Kidney (tissue), 14 donors: ENCODE measurements around the gene PIGO. TPM values are rescaled to one million over a fixed set of nuclear protein-coding genes. Genes with fewer than 3 reads are reported as not detected.

ENCODE experiments used
- DNase-seq, 5 donors: peaks; one replicate each; pipeline ENCODE4 v3.0.0-alpha.2; 2013 to 2020
- FAIRE-seq: peaks from 2 replicates; lab custom pipeline; 2012; peaks lifted over from hg19 to GRCh38; lab: Jason Lieb, UNC
- H3K27ac ChIP-seq, 2 donors: one replicate each; pipeline ENCODE4 v1.7.0; 2013; ENCODE audit warnings: low read depth in 2 of 2, low read length in 2 of 2, inconsistent platforms in 1 of 2
- H3K27me3 ChIP-seq: one replicate; pipeline ENCODE4 v1.7.1; 2013; ENCODE audit warnings: low read length, inconsistent platforms; ENCODE audit not compliant: control insufficient read depth, insufficient read depth
- H3K36me3 ChIP-seq, 3 donors: one replicate each; pipeline versions ENCODE4 v1.7.0 to v1.7.1; 2013; ENCODE audit warnings: low read length in 3 of 3, control low read depth in 1 of 3, inconsistent platforms in 1 of 3; ENCODE audit not compliant: insufficient read depth in 3 of 3, control insufficient read depth in 2 of 3
- H3K4me1 ChIP-seq, 3 donors: one replicate each; pipeline versions ENCODE4 v1.7.0 to v1.7.1; 2013; ENCODE audit warnings: low read length in 3 of 3, inconsistent platforms in 1 of 3, low read depth in 1 of 3; ENCODE audit not compliant: control insufficient read depth in 2 of 3, insufficient read depth in 2 of 3
- H3K4me3 ChIP-seq, 3 donors: one replicate each; pipeline versions ENCODE4 v1.7.0 to v1.8.1; 2013; ENCODE audit warnings: low read length in 3 of 3, control low read depth in 1 of 3, inconsistent platforms in 1 of 3
- H3K9ac ChIP-seq, 3 donors: one replicate each; pipeline versions ENCODE4 v1.7.0 to v1.7.1; 2013; ENCODE audit warnings: low read length in 3 of 3, control low read depth in 1 of 3, inconsistent platforms in 1 of 3
- H3K9me3 ChIP-seq, 3 donors: one replicate each; pipeline versions ENCODE4 v1.7.0 to v1.7.1; 2013; ENCODE audit warnings: low read length in 3 of 3, control low read depth in 1 of 3, inconsistent platforms in 1 of 3; ENCODE audit not compliant: control insufficient read depth in 2 of 3, insufficient read depth in 1 of 3
- intact Hi-C: fragments of 100-400 bp; cut with DNase I; formaldehyde crosslinking; loops from one replicate; pipeline ENCODE4 v1.11.1; 2022
- polyA plus RNA-seq: library from polyadenylated mRNA; stranded (reverse); fragments of 350-450 nt; fragmentation: Illumina TruSeq; extraction: RNeasy Lipid Tissue Mini Kit (QIAGEN cat#74804); gene quantifications from one replicate; pipeline ENCODE4 v1.2.3, GENCODE V29; 2014; ENCODE audit warnings: low read depth, low replicate concordance; ENCODE audit not compliant: insufficient read depth
- total RNA-seq: library from RNA; stranded (reverse); fragmentation: NEBNext Ultra II Directional; extraction: Animal tissue kit (Norgen Biotek cat#: 25700); gene quantifications from one replicate; pipeline ENCODE4 v1.2.1, GENCODE V29; 2021
- TF ChIP-seq, protein P1 (sequence below): IDR thresholded peaks from 3 replicates; pipeline ENCODE4 v1.5.1; 2012; ENCODE audit warnings: mild to moderate bottlenecking, moderate library complexity, borderline replicate concordance; ENCODE audit not compliant: insufficient read depth; ENCODE audit errors: extremely low read depth
- donor health status: control.
- donor health status: control.
- donor health status: control.
- donor health status: control.
- donor health status: control.
- donor health status: DM: yes; HTN: yes; CAD: no.
- donor health status: Normal renal cell carcinoma (clear cell type).

The PIGO gene
- total and polyA plus RNA-seq, 2 donors from 2014 or later = 28.1 to 34.9 TPM

GRCh38 chr9:35114840-35115628 lies 18.6 kb upstream of the PIGO start:
- intact Hi-C loops = no loop called here
- TF ChIP-seq, protein P1, sequence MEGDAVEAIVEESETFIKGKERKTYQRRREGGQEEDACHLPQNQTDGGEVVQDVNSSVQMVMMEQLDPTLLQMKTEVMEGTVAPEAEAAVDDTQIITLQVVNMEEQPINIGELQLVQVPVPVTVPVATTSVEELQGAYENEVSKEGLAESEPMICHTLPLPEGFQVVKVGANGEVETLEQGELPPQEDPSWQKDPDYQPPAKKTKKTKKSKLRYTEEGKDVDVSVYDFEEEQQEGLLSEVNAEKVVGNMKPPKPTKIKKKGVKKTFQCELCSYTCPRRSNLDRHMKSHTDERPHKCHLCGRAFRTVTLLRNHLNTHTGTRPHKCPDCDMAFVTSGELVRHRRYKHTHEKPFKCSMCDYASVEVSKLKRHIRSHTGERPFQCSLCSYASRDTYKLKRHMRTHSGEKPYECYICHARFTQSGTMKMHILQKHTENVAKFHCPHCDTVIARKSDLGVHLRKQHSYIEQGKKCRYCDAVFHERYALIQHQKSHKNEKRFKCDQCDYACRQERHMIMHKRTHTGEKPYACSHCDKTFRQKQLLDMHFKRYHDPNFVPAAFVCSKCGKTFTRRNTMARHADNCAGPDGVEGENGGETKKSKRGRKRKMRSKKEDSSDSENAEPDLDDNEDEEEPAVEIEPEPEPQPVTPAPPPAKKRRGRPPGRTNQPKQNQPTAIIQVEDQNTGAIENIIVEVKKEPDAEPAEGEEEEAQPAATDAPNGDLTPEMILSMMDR = no peak
- H3K4me3 ChIP-seq = peak overlapping the region; percentile 90 to 97 (median 94)
- H3K27ac ChIP-seq = peak overlapping the region; percentile 92 to 93
- no peaks in the 10 kb centered on the region for H3K9me3 ChIP-seq
- H3K9ac ChIP-seq = peak overlapping the region; percentile 76 to 82 (median 76)
- FAIRE-seq (no peak), DNase-seq (peak in 4 of 5 donors; percentile 27 to 88 (median 68))
- H3K27me3 ChIP-seq = no peaks in the 10 kb centered on the region
- H3K36me3 ChIP-seq = no peaks in the 10 kb centered on the region
- peaks cover 2 to 45% (median 32%) of the 10 kb centered on the region in 3 donors for H3K4me1 ChIP-seq

GRCh38 chr9:35114113-35114839 lies 17.9 kb upstream of the PIGO start:
- H3K27ac ChIP-seq = peak overlapping the region; percentile 92 to 93
- H3K4me3 ChIP-seq = peak overlapping the region in 2 of 3 donors; percentile 94 to 97
- DNase-seq = peak; percentile 88 to 96 (median 90)
- no peaks in the 10 kb centered on the region for H3K27me3 ChIP-seq
- H3K9me3 ChIP-seq = no peaks in the 10 kb centered on the region
- intact Hi-C loops = no loop called here
- TF ChIP-seq, protein P1 = no peak
- no peaks in the 10 kb centered on the region for H3K36me3 ChIP-seq
- peak overlapping the region in 2 of 3 donors; percentile 76 to 82 for H3K9ac ChIP-seq
- no peak for FAIRE-seq
- peaks cover 2 to 47% (median 35%) of the 10 kb centered on the region in 3 donors for H3K4me1 ChIP-seq

DNA sequence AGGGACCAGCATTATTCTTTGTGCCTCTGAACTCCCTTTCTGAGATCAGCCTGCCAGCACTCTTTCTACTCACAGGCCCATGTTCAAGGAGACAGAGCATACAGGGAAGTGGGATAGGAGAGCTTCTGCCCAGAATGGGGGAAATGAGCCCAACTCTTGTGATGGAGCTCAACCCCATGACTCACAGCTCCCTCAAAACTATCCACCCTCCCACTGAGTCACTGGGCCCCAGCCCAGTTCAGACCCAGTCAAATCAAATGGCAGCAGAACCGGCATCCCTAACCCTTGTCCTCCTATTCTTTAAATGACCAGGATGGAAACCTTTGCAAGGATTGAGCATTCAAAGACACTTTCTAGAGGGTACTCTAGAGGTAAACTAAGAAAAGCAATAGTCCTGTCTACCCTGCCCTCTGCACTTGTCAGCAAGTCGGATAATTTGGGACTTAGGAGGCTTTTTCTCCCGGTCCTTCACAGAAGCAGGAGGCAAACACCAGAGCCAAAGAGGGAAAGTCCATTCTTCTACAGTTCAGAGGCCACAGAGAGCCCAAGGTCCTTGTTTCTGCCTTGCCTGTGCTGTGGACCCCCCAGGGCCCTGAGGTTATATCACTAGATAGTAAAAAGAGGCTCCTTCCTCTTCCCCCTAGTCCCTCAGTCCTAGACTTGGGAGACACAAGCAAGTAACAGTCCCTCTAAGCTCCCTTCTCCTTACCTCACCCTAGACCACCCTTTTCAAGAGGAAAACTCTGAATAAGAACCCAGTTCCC lies 16.0 kb upstream of the PIGO start:
- peaks cover 2 to 47% (median 35%) of the 10 kb centered on the region in 3 donors for H3K4me1 ChIP-seq
- H3K27ac ChIP-seq = peak overlapping the region; percentile 60 to 68
- H3K4me3 ChIP-seq = peak overlapping the region in 1 of 3 donors; percentile 26
- DNase-seq (no peak), FAIRE-seq (no peak)
- no peaks in the 10 kb centered on the region for H3K9me3 ChIP-seq
- H3K9ac ChIP-seq = peak overlapping the region in 1 of 3 donors; percentile 21
- intact Hi-C loops = no loop called here
- TF ChIP-seq, protein P1 = no peak
- peaks cover 0 to 9% (median 4%) of the 10 kb centered on the region in 3 donors for H3K36me3 ChIP-seq
- no peaks in the 10 kb centered on the region for H3K27me3 ChIP-seq
